ENCODE measurements around the gene SMG6. TPM values are rescaled to one million over a fixed set of nuclear protein-coding genes. Genes with fewer than 3 reads are reported as not detected.

The SMG6 gene
- total and polyA plus RNA-seq, 2 of the 13 experiments (the other 11 are each of a cell fraction or from before 2014, with no cell fraction given) = 4.6 to 14.6 TPM

- TF ChIP-seq, protein P1, sequence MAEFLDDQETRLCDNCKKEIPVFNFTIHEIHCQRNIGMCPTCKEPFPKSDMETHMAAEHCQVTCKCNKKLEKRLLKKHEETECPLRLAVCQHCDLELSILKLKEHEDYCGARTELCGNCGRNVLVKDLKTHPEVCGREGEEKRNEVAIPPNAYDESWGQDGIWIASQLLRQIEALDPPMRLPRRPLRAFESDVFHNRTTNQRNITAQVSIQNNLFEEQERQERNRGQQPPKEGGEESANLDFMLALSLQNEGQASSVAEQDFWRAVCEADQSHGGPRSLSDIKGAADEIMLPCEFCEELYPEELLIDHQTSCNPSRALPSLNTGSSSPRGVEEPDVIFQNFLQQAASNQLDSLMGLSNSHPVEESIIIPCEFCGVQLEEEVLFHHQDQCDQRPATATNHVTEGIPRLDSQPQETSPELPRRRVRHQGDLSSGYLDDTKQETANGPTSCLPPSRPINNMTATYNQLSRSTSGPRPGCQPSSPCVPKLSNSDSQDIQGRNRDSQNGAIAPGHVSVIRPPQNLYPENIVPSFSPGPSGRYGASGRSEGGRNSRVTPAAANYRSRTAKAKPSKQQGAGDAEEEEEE (CRISPR knock-in tag; IDR thresholded peaks at IDR 0.05; ENCODE audit: borderline replicate concordance) = no peak
- TF ChIP-seq AHR (CRISPR knock-in tag; IDR thresholded peaks at IDR 0.05) = no peak
These were observed 123.8 kb downstream of the SMG6 start (continued) for GRCh38 chr17:2179615-2180295.

DNA sequence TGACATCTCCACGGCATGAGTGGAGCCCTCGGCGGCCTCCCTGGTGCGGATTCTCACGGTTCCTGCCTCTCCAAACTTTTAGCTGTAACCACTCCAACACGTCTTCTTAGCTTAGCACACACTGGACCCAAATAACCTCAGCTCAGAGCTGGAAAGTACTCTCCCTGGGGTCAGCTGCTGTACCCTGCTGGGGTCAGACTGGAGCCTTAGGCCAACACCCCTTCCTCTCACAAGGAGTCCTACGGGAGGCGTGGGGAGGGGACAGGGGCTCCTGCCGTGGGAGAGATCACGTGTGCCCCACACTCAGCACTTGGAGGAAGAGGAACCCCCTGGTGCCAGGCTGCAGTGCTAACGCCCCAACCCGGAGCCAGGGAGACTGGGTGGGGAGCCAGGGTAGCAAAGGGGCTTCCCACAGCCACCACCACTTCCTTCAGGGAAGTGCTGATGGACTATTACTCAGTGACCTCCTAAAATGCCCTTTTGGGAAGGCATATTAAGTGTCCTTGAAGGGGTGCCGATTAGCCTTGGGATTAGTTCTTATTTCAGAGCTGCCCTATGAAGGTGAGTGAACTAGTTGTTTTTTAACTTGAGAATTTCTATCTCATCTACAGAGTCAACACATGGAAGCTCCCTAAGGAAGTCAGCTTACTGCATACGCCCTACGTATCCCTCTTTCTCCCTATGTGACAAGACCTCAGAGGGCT, 124.6 kb downstream of the SMG6 start:
- H2AFZ ChIP-seq (ENCODE audit: low read length) = no peak overlapping the region
- H3K36me3 ChIP-seq (replicated peaks in 1 of 2; ENCODE audit: control insufficient read depth in 1 of 2, insufficient read depth in 2 of 2, low read length in 2 of 2) = peaks cover 7 to 27% of the 10 kb centered on the region in 2 experiments; a peak in 4 of 5 replicates
- H3K9me3 ChIP-seq (ENCODE audit: low read length) = no peaks in the 10 kb centered on the region
- POLR2A ChIA-PET = no interaction called here
- FAIRE-seq = no peak
- H3K4me2 ChIP-seq (ENCODE audit: low read depth, low read length) = no peak overlapping the region
- no peak overlapping the region for H3K4me3 ChIP-seq (replicated peaks in 1 of 3; ENCODE audit: insufficient read depth in 1 of 3, low read depth in 2 of 3, low read length in 3 of 3)
- H4K20me1 ChIP-seq (ENCODE audit: insufficient read depth, low read length) = no peaks in the 10 kb centered on the region
- no TSS peak for BruUV-seq (replicated peaks)
- CTCF ChIA-PET (ENCODE audit: low intra/inter-chr PET ratio, low total read pairs) = no interaction called here
- 97% methylated on average over 9 of the region's 15 CpGs for WGBS (ENCODE audit: low lambda C conversion rate)
- peaks cover 50% of the 10 kb centered on the region for H3K4me1 ChIP-seq (ENCODE audit: insufficient read depth, low read length)
- intact Hi-C loops (cut with micrococcal nuclease; ENCODE audit: unreplicated experiment) (no loop called here), in situ Hi-C loops (cut with HindIII; ENCODE audit: extremely low pct_ligation_motif_present, low pct_unique_long_range_greater_than_20kb) (no loop called here)
- H3K27me3 ChIP-seq (ENCODE audit: control insufficient read depth in 1 of 2, insufficient read depth in 2 of 2, low read length in 2 of 2) = no peaks in the 10 kb centered on the region
- H3K9ac ChIP-seq (ENCODE audit: insufficient read depth, low read depth, low read length) = no peak overlapping the region
- H3K27ac ChIP-seq (ENCODE audit: extremely low read length, insufficient read depth, low read length) = no peak overlapping the region
- no peaks in the 10 kb centered on the region for H3K79me2 ChIP-seq (ENCODE audit: insufficient read depth, low read length)
- ATAC-seq = no peak
- DNase-seq (ENCODE audit: low spot score) = no peak
- TF ChIP-seq ZNF33A (CRISPR knock-in tag; IDR thresholded peaks at IDR 0.05; ENCODE audit: borderline replicate concordance) = no peak
- no peak for TF ChIP-seq IKZF4 (CRISPR knock-in tag; IDR thresholded peaks at IDR 0.05; ENCODE audit: borderline replicate concordance, low read depth, not compliant biosample characterization)
- TF ChIP-seq, protein P2, sequence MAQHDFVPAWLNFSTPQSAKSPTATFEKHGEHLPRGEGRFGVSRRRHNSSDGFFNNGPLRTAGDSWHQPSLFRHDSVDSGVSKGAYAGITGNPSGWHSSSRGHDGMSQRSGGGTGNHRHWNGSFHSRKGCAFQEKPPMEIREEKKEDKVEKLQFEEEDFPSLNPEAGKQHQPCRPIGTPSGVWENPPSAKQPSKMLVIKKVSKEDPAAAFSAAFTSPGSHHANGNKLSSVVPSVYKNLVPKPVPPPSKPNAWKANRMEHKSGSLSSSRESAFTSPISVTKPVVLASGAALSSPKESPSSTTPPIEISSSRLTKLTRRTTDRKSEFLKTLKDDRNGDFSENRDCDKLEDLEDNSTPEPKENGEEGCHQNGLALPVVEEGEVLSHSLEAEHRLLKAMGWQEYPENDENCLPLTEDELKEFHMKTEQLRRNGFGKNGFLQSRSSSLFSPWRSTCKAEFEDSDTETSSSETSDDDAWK (CRISPR knock-in tag; IDR thresholded peaks at IDR 0.05) = no peak
- no peak for TF ChIP-seq KIAA2018 (CRISPR knock-in tag; IDR thresholded peaks at IDR 0.05; ENCODE audit: borderline replicate concordance)
- no peak for TF ChIP-seq ZNF850 (CRISPR knock-in tag; conservative IDR thresholded peaks at IDR 0.05)

Measured in HepG2 (cell line).